Central memory CD8-positive, alpha-beta T cell (primary cell): ENCODE data around the gene CAPZB.
A peak's percentile ranks its signal among the peaks of the same experiment; 100 is the strongest.
"Not testable (repeated sequence)": the region's sequence is repeated elsewhere in the genome, so short reads cannot be mapped to it uniquely, and the experiment has no call there.

Experiments used
- ATAC-seq: fragments of 150-1000 bp; cut with Tn5 transposase; replicated peaks from 2 replicates; pipeline ENCODE4 v1.10.0; 2022; ENCODE audit warnings: mild to moderate bottlenecking, moderate FRiP score, moderate number of reproducible peaks; ENCODE audit not compliant: poor library complexity, severe bottlenecking; ENCODE audit errors: extremely low read depth
- DNase-seq, 2 donors: peaks; one replicate each; pipeline ENCODE4 v3.0.0; 2021; ENCODE audit warnings: low spot score in 2 of 2
- H3K27ac Mint-ChIP-seq: one replicate; pipeline ENCODE4 v1.8.0; 2022; ENCODE audit warnings: low read depth, mild to moderate bottlenecking, moderate library complexity, mixed read lengths
- H3K27me3 Mint-ChIP-seq: one replicate; pipeline ENCODE4 v1.8.0; 2022; ENCODE audit warnings: mixed read lengths
- H3K36me3 Mint-ChIP-seq: one replicate; pipeline ENCODE4 v1.8.0; 2022; ENCODE audit warnings: mild to moderate bottlenecking, moderate library complexity, mixed read lengths; ENCODE audit not compliant: insufficient read depth
- H3K4me1 Mint-ChIP-seq: one replicate; pipeline ENCODE4 v1.8.0; 2022; ENCODE audit warnings: mixed read lengths
- H3K4me3 Mint-ChIP-seq: one replicate; pipeline ENCODE4 v1.8.0; 2022; ENCODE audit warnings: mild to moderate bottlenecking, moderate library complexity, mixed read lengths
- H3K9me3 Mint-ChIP-seq: one replicate; pipeline ENCODE4 v1.8.0; 2022; ENCODE audit warnings: mixed read lengths

The CAPZB gene

DNA sequence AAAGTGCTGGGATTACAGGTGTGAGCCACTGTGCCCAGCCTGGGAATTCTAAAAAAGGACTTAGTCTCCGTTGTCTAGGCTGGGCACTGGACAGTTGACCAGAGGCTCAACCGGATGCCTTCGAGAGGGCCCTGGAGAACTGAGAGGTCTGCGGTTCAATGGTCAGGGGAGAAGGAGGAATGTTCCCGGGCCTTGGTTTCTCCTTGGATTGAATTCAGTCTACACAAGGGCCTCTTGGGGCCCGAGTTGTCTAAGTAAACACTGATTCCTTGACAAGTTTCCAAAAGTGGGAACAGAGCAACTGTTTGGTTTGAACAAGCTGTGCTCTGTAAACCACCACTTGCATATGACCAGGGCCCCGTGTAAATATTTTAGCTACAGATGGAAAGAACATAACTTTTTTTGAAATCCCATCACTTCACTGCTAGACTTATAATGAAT is 29.1 kb upstream of the CAPZB start:
- Mint-ChIP-seq H3K27ac (no peak overlapping the region), H3K4me3 (no peak overlapping the region), H3K27me3 (no peaks in the 10 kb centered on the region), H3K9me3 (peaks cover 6% of the 10 kb centered on the region), H3K36me3 (no peaks in the 10 kb centered on the region), H3K4me1 (no peaks in the 10 kb centered on the region)
- ATAC-seq: no peak
- no peak for DNase-seq

DNA sequence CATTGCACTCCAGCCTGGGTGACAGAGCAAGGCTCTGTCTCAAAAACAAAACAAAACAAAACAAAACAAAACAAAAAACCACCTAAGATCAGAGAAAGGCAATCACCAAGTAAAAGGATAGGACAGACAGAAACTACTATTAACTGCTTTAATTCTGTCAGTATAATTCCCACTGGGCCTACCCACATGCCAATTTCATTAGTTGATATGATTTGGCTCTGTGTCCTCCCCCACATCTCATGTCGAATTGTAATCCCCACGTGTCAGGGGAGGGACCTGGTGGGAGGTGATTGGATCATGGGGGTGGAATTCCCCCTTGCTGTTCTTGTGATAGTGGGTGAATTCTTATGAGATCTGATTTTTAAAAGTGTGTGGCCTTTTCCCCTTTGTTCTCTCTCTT is 27.2 kb upstream of the CAPZB start:
- Mint-ChIP-seq H3K27me3 (no peaks in the 10 kb centered on the region), H3K36me3 (peaks cover 4% of the 10 kb centered on the region), H3K4me1 (peaks cover 6% of the 10 kb centered on the region), H3K4me3 (no peak overlapping the region), H3K27ac (no peak overlapping the region), H3K9me3 (peaks cover 2% of the 10 kb centered on the region)
- DNase-seq (no peak), ATAC-seq (no peak)

DNA sequence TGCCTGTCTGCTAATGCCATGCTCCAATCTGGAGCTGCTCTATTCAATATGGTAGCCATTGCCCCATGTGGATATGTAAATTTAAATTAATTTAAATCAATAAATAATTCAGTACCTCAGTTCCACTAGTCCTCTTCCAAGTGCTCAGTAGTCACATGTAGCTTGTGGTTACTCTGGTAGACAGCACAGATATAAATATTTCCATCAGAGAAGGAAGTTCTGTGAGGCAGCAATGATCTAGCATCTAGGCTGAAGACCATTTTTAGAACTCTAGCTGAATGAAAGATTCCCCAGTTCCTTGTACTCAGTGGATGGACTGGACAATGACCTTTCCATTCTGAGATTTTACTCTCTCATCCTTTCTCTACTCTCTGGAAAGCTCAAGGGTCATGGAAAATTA is 25.8 kb upstream of the CAPZB start:
- Mint-ChIP-seq H3K9me3 (no peaks in the 10 kb centered on the region), H3K4me1 (peaks cover 6% of the 10 kb centered on the region), H3K4me3 (no peak overlapping the region), H3K36me3 (peaks cover 4% of the 10 kb centered on the region), H3K27me3 (no peaks in the 10 kb centered on the region), H3K27ac (no peak overlapping the region)
- no peak for ATAC-seq
- no peak for DNase-seq

DNA sequence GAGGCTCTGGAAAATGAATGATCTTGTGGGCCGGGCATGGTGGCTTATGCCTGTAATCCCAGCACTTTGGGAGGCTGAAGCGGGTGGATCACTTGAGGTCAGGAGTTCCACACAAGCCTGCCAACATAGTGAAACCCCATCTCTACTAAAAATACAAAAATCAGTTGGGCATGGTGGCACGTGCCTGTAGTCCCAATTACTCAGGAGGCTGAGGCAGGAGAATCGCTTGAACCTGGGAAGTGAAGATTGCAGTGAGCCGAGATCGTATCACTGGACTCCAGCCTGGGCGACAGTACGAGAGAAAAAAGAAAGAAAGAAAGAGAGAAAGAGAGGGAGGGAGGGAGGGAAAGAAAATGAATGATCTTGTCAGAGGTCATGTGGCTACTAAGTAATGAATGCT is 24.3 kb upstream of the CAPZB start:
- H3K4me3 Mint-ChIP-seq, H3K36me3 Mint-ChIP-seq, H3K9me3 Mint-ChIP-seq, H3K27me3 Mint-ChIP-seq, H3K4me1 Mint-ChIP-seq, DNase-seq, ATAC-seq, H3K27ac Mint-ChIP-seq: not testable (repeated sequence)

DNA sequence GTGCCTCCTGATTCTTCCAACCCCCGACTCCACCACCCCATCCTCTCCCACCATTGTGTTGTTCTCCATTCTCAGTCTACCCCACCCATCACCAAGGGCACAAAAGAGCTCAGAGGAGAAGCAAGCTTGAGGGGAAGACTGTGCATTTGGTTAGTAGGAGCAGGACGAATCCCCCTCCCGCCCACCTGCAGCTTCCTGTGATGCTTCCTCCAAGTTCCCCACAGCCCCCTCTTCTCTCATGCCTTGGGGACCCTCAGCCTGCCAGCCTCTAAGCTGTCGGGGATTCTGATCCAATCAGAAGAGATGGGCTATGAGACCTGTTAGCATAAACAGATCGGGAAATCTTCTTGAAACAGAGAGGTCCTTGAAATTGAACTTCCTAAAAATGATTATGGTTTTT is 22.2 kb upstream of the CAPZB start:
- Mint-ChIP-seq H3K36me3 (peaks cover 4% of the 10 kb centered on the region), H3K27ac (no peak overlapping the region), H3K4me3 (no peak overlapping the region), H3K4me1 (peaks cover 6% of the 10 kb centered on the region), H3K9me3 (no peaks in the 10 kb centered on the region), H3K27me3 (no peaks in the 10 kb centered on the region)
- ATAC-seq (no peak), DNase-seq (no peak)

DNA sequence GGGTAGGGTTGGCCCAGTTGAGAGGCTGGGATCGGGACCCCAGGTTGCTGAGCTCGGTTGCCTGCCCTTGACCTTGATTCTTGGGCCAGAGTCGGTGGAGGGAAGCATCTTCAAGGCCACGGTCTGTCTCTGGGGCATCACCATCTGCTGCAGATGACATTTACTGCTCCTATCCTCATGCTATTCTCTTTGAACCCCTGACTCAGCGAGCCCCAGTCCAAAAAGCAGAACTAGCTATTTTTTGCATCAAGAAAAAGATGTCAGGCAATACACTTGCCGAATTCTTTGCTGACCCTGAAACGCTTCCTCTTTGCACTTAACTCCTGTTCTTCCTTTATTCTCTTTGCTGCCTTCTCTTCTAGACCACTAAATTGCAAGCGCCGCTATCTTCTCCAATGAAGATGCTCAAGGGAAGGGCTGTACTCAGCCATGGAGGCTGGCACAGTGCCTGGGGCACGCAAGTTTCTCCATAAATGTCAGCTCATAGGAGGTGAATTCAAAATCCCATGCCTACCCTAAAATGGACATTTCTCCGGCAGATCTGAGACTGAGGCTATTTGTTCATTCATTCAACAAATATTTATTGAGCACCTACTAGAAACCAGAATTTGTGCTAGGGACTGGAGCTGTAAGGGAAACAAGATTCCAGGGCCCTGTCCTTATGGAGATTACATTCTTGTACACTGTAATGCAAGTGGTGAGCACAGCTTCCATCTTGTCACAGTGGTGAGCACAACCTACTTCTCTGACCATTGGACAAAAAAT is 20.5 kb upstream of the CAPZB start:
- no peak overlapping the region for H3K27ac Mint-ChIP-seq

DNA sequence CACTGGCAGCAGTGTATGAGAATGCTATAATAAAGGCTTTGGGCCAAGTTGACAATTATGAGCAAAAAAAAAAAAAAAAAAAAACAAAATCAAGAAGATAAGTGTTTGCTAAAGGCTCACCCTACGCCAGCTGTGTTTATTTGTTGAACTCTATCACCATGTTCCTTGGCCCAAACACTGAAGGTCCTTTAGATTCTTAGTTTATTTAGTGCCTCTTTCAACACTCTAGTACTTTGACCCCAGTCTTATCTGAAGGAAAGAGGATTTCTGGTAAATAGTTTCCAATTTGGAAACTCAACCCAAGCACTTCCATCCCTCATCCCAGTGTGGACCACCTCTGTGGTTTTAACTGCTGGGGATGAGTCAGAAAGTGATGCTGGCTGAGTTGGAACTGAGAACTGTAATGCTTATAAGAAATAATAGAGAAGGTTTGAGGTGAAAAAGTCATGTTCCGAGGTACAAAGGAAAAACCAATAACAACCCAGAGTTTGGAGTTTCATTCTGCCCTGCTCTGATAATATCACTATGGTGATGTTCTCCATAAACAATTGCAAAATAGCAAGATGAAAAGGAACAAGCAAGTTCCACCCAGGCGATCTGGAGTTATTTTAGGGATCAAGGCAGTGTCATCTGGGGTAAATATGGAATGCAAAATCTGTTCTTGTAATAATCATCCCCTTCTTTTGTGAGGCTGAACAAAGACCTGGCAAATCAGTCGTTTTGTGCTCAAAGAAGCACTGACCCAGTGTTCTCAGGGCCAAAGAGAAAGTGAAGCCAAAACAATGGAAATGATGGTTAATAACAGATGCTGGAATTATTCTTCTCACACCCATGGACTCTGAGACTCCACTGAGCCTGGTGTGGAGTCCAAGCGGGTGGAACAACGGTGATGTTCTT is 19.7 kb upstream of the CAPZB start:
- Mint-ChIP-seq H3K27ac (no peak overlapping the region), H3K4me3 (no peak overlapping the region), H3K27me3 (no peaks in the 10 kb centered on the region), H3K36me3 (peaks cover 4% of the 10 kb centered on the region), H3K4me1 (peaks cover 6% of the 10 kb centered on the region), H3K9me3 (no peaks in the 10 kb centered on the region)
- no peak for ATAC-seq
- no peak for DNase-seq

More for the DNA sequence above, 20.5 kb upstream of the CAPZB start:
- no peak for DNase-seq
- Mint-ChIP-seq H3K4me1 (peaks cover 6% of the 10 kb centered on the region), H3K27me3 (no peaks in the 10 kb centered on the region), H3K9me3 (no peaks in the 10 kb centered on the region), H3K36me3 (peaks cover 4% of the 10 kb centered on the region), H3K4me3 (no peak overlapping the region)
- ATAC-seq: no peak

DNA sequence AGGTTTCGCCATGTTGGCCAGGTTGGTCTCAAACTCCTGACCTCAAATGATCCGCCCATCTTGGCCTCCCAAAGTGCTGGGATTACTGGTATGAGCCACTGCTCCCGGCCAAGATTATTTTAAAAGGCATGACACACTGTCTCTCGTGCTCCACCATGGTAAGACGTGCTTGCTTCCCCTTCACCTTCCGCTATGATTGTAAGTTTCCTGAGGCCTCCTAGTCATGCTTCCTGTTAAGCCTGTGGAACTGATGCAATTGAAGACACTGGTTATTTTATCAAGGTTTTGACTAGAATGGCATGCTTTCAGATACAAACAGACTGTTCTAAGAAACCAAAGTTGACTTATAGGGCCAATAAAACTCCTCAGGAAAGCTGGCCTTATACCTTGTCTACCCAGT is 16.9 kb upstream of the CAPZB start:
- not testable (repeated sequence) for H3K9me3 Mint-ChIP-seq, H3K4me3 Mint-ChIP-seq, H3K27me3 Mint-ChIP-seq, H3K36me3 Mint-ChIP-seq, ATAC-seq, H3K27ac Mint-ChIP-seq, H3K4me1 Mint-ChIP-seq, DNase-seq

DNA sequence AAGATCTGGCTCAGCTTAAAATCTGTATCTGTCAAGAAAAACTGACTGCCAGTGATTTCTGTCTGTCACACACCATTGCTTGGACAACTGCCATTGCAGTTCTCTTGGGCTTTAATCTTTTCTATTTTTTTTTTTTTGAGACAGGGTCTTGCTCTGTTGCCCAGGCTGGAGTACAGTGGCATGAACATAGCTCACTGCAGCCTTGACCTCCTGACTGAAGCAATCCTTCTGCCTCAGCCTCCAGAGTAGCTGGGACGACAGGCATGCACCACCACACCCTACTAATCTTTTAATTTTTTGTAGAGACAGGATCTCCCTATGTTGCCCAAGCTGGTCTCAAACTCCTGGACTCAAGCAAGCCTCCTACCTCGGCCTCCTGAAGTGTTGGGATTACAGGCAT is 14.5 kb upstream of the CAPZB start:
- H3K4me3 Mint-ChIP-seq, ATAC-seq, H3K9me3 Mint-ChIP-seq, H3K27me3 Mint-ChIP-seq, H3K36me3 Mint-ChIP-seq, H3K27ac Mint-ChIP-seq, DNase-seq, H3K4me1 Mint-ChIP-seq: not testable (repeated sequence)

DNA sequence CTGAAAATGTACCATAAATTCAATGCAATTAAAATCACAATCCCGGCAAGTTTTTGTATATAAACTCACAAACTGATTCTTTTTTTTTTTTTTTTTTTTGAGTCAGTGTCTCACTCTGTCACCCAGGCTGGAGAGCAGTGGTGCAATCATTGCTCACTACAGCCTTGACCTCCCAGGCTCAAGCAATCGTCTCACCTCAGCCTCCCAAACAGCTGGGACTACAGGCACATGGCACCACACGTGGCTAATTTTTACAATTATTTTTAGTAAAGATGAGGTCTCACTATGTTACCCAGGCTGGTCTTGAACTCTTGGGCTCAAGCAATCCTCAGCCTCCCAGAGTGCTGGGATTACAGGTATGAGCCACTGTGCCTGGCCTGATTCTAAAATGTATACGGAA is 12.1 kb upstream of the CAPZB start:
- DNase-seq, H3K27ac Mint-ChIP-seq, H3K4me3 Mint-ChIP-seq, H3K9me3 Mint-ChIP-seq, ATAC-seq, H3K27me3 Mint-ChIP-seq, H3K4me1 Mint-ChIP-seq, H3K36me3 Mint-ChIP-seq: not testable (repeated sequence)

DNA sequence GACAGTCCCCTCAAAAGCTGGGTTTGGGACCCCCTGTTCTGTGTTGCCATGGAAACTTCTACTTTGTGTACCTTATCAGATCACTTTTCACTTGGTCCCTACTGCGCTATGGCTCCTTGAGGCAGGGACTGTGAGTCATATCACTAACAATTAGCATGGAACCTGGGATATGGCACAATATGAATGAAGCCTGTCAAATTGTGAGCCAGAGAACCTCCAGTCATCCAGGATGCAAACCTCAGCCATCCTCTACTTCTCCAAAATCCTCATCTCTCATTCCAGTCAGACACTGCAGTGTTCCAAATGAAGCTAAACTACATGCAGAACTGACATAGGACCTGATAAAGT is 11.2 kb upstream of the CAPZB start:
- no peak for DNase-seq

DNA sequence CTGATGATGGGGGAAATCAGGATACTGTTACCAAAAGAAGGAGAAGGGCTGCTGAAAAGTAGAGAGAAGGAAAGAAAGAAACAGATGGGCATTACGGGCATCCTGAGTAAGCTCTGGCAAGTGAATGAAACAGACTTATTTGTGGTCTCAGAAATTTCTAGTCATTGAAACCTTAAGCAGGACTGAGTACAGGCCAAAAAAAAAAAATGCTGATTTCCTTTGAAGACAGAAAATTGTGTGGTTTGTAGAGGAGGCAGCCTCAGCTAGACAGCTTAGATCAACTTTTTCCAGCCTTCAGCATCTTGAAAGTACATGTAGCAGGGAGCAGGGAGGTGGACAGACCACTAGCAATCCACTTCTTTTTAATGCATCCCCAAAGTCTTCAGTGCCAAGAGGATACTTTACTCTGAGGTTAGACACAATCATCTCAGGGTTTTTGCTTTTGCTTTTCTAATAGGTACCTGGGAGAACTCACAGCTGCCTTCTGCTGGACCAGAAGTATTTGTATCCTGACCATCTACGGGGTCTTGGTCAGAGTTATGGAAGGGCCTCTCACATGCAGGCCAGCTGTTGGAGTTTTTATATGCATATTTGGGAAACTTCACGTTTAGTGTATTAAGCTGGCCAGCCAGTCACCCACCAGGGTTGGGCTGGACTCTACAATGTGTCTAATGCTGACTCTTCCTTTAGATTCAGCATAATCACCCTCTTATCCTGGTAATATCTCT is 10.6 kb upstream of the CAPZB start:
- H3K27me3 Mint-ChIP-seq: no peaks in the 10 kb centered on the region
- H3K4me3 Mint-ChIP-seq: no peak overlapping the region

More for the DNA sequence above, 11.2 kb upstream of the CAPZB start:
- Mint-ChIP-seq H3K36me3 (peaks cover 1% of the 10 kb centered on the region), H3K4me1 (peaks cover 9% of the 10 kb centered on the region), H3K27ac (no peak overlapping the region), H3K4me3 (no peak overlapping the region), H3K27me3 (no peaks in the 10 kb centered on the region), H3K9me3 (no peaks in the 10 kb centered on the region)
- ATAC-seq: no peak

More for the DNA sequence above, 10.6 kb upstream of the CAPZB start:
- ATAC-seq (no peak), DNase-seq (no peak)
- peaks cover 1% of the 10 kb centered on the region for H3K36me3 Mint-ChIP-seq
- peaks cover 11% of the 10 kb centered on the region for H3K4me1 Mint-ChIP-seq
- H3K27ac Mint-ChIP-seq: peak overlapping the region; percentile 25
- no peaks in the 10 kb centered on the region for H3K9me3 Mint-ChIP-seq
